SK-N-SH treated with all-trans-retinoic acid at 6 μM for 48 hours (cell line): Measurements from ENCODE around the gene STAC2.
"Not testable (repeated sequence)": the region's sequence is repeated elsewhere in the genome, so short reads cannot be mapped to it uniquely, and the experiment has no call there.

Experiments
- ARNTL ChIP-seq: fragments of 450-650 bp; formaldehyde crosslinking; IDR thresholded peaks from 2 replicates; pipeline ENCODE4 v1.5.0; 2020; ENCODE audit warnings: low read depth, mild to moderate bottlenecking, moderate library complexity, borderline replicate concordance
- TOX ChIP-seq: fragments of 250-450 bp; sonication (Bioruptor Pico); IDR thresholded peaks from 2 replicates; pipeline ENCODE4 v1.8.0; 2021; ENCODE audit warnings: mild to moderate bottlenecking, moderate library complexity, borderline replicate concordance
- ZNF565 ChIP-seq: fragments of 450-650 bp; formaldehyde crosslinking; conservative IDR thresholded peaks from 2 replicates; pipeline ENCODE4 v1.5.0; 2020; ENCODE audit warnings: low read depth, mild to moderate bottlenecking, moderate library complexity

GRCh38 chr17:39168503-39168902 is 57.2 kb downstream of the STAC2 start:
- TF ChIP-seq ARNTL, TOX, ZNF565 (CRISPR knock-in tag): not testable (repeated sequence)
